Ovary (tissue), 9 donors: ENCODE results near the gene MTMR12. TPM values are rescaled to one million over a fixed set of nuclear protein-coding genes. Genes with fewer than 3 reads are reported as not detected.

Source experiments
- DNase-seq, 5 donors: peaks; one replicate each; pipeline ENCODE4 v3.0.0-alpha.2; 2019 to 2020
- H3K27ac ChIP-seq, 2 donors: fragments of 200-600 bp; one replicate each; pipeline versions ENCODE4 v1.5.1 to v1.8.0; 2019 to 2022
- H3K27me3 ChIP-seq: fragments of 200-600 bp; one replicate; pipeline ENCODE4 v1.8.0; 2022
- H3K36me3 ChIP-seq: fragments of 200-600 bp; sonication (generic); one replicate; pipeline ENCODE4 v1.5.1; 2019
- H3K4me1 ChIP-seq: one replicate; pipeline ENCODE4 v1.8.1; 2013; ENCODE audit warnings: mild to moderate bottlenecking, moderate library complexity; ENCODE audit not compliant: insufficient read depth
- H3K4me3 ChIP-seq: fragments of 200-600 bp; sonication (generic); one replicate; pipeline ENCODE4 v1.5.1; 2017
- H3K9me3 ChIP-seq, 2 donors: fragments of 200-600 bp in 1 of 2; sonication (generic) in 1 of 2; one replicate each; pipeline versions ENCODE4 v1.5.1 to v1.8.1; 2013 to 2019; ENCODE audit warnings: mild to moderate bottlenecking in 1 of 2, moderate library complexity in 1 of 2
- CTCF ChIP-seq, 3 donors: fragments of 450-650 bp in 2 of 3; fragments of 200-600 bp in 1 of 3; IDR thresholded peaks; one replicate each; pipeline versions ENCODE4 v1.5.1 to v1.8.0; 2016 to 2022; ENCODE audit warnings: antibody characterized with exemption in 3 of 3, mild to moderate bottlenecking in 1 of 3
- EP300 ChIP-seq: sonication (generic); formaldehyde crosslinking; IDR thresholded peaks from one replicate; pipeline ENCODE4 v1.6.1; 2017; ENCODE audit warnings: antibody characterized with exemption
- POLR2A ChIP-seq: fragments of 450-650 bp; IDR thresholded peaks from one replicate; pipeline ENCODE4 v1.6.1; 2017; ENCODE audit warnings: antibody characterized with exemption, mild to moderate bottlenecking, moderate library complexity
- WGBS, 3 donors: extraction: QIAGEN DNeasy Blood & Tissue Kit in 1 of 3; methylation state at CpG; one replicate each; pipeline versions ENCODE4 v1.1.5 to v1.1.7; 2013 to 2017; 5-methylcytosine and 5-hydroxymethylcytosine counted together
- intact Hi-C, 4 donors: fragments of 100-400 bp; cut with DNase I; formaldehyde crosslinking; loops; one replicate each; pipeline versions ENCODE4 v1.11.0 to v1.15.1; 2022 to 2023
- polyA plus RNA-seq, 2 donors: library from polyadenylated mRNA; stranded (reverse); fragments of 200-250 nt in 1 of 2; fragments of 350-450 nt in 1 of 2; fragmentation: Illumina TruSeq in 1 of 2; extraction: RNeasy Lipid Tissue Mini Kit (QIAGEN cat#74804) in 1 of 2; gene quantifications; one replicate each; pipeline ENCODE4 v1.2.3, GENCODE V29; 2013 to 2014
- total RNA-seq, 7 donors: library from RNA; depleted of rRNA in 2 of 7; stranded (reverse); fragments of >200 nt in 2 of 7; fragmentation: NEBNext Ultra II Directional in 3 of 7; extraction: Animal tissue kit (Norgen Biotek cat#: 25700) in 3 of 7; gene quantifications; one replicate each; pipeline versions ENCODE4 v1.1.0 to v1.2.4, GENCODE V29; 2016 to 2023
- donor health status: DM: no; HTN: no; CAD: no; lungs with moderate emphysema.
- donor health status: DM: no; HTN: no; CAD: no.
- donor health status: Bipolar disorder and iron deficiency.
- donor health status: DM: yes; HTN: yes; CAD: no.
- donor health status: DM: no; HTN: no; CAD: no.
- donor health status: DM: yes; HTN: yes; CAD: no.

Gene MTMR12
- total and polyA plus RNA-seq, 9 donors = 14.9 to 39.0 (median 35.2) TPM

- Histone ChIP-seq H3K27ac (no peak overlapping the region), H3K36me3 (no peaks in the 10 kb centered on the region)
Observed at GRCh38 chr5:32272746-32273145, 40.0 kb downstream of the MTMR12 start.

GRCh38 chr5:32270946-32271345 is 41.8 kb downstream of the MTMR12 start:
- Histone ChIP-seq H3K36me3 (no peaks in the 10 kb centered on the region), H3K9me3 (no peaks in the 10 kb centered on the region), H3K4me3 (no peak overlapping the region), H3K27ac (no peak overlapping the region), H3K4me1 (peaks cover 8% of the 10 kb centered on the region), H3K27me3 (no peaks in the 10 kb centered on the region)
- intact Hi-C loops = no loop called here
- no peak for DNase-seq
- TF ChIP-seq CTCF (IDR thresholded peaks at IDR 0.05) (no peak), EP300 (no peak), POLR2A (no peak)
- 73 to 92% (median 84%) methylated on average over 1 of the region's 1 CpG for WGBS, 3 donors

More at GRCh38 chr5:32272746-32273145, 40.0 kb downstream of the MTMR12 start:
- no peak for DNase-seq
- intact Hi-C loops = no loop called here
- H3K27me3 ChIP-seq = no peaks in the 10 kb centered on the region
- no peaks in the 10 kb centered on the region for H3K9me3 ChIP-seq
- TF ChIP-seq CTCF (IDR thresholded peaks at IDR 0.05) (no peak), EP300 (no peak), POLR2A (no peak)
- no peak overlapping the region for H3K4me3 ChIP-seq
- 100% methylated on average over 2 of the region's 2 CpGs for WGBS, 3 donors
- peaks cover 12% of the 10 kb centered on the region for H3K4me1 ChIP-seq

GRCh38 chr5:32270178-32270577 is 42.6 kb downstream of the MTMR12 start:
- WGBS, 3 donors = 92 to 95% (median 95%) methylated on average over 4 of the region's 4 CpGs
- no peak for DNase-seq
- H3K36me3 ChIP-seq = no peaks in the 10 kb centered on the region
- no peak overlapping the region for H3K27ac ChIP-seq
- TF ChIP-seq POLR2A (no peak), CTCF (IDR thresholded peaks at IDR 0.05) (no peak), EP300 (no peak)
- intact Hi-C loops = no loop called here
- no peaks in the 10 kb centered on the region for H3K9me3 ChIP-seq
- H3K4me1 ChIP-seq = peaks cover 6% of the 10 kb centered on the region
- H3K27me3 ChIP-seq = no peaks in the 10 kb centered on the region
- no peak overlapping the region for H3K4me3 ChIP-seq

GRCh38 chr5:32265902-32266301 is 46.8 kb downstream of the MTMR12 start:
- no peaks in the 10 kb centered on the region for H3K27me3 ChIP-seq
- no peaks in the 10 kb centered on the region for H3K9me3 ChIP-seq
- H3K4me3 ChIP-seq = no peak overlapping the region
- TF ChIP-seq POLR2A (no peak), CTCF (IDR thresholded peaks at IDR 0.05) (no peak), EP300 (no peak)
- 91 to 94% (median 92%) methylated on average over 6 of the region's 6 CpGs for WGBS, 3 donors
- H3K27ac ChIP-seq = no peak overlapping the region
- no peaks in the 10 kb centered on the region for H3K36me3 ChIP-seq
- no peak for DNase-seq
- intact Hi-C loops = no loop called here
- peaks cover 3% of the 10 kb centered on the region for H3K4me1 ChIP-seq
